Esophagus squamous epithelium (tissue), 4 donors: Measurements from ENCODE around the gene TMED1.

ENCODE experiments used
- CTCF ChIP-seq, 6 experiments: fragments of 450-650 bp in 4 of 6; fragments of 200-600 bp in 2 of 6; sonication (generic) in 2 of 6; IDR thresholded peaks; one replicate each; pipeline ENCODE4 v1.5.1; 2016 to 2019; ENCODE audit warnings: antibody characterized with exemption in 6 of 6, mild to moderate bottlenecking in 4 of 6, moderate library complexity in 4 of 6
- POLR2A ChIP-seq, 4 donors: fragments of 450-650 bp; IDR thresholded peaks; one replicate each; pipeline ENCODE4 v1.6.1; 2017; ENCODE audit warnings: antibody characterized with exemption in 4 of 4, mild to moderate bottlenecking in 4 of 4, moderate library complexity in 3 of 4

GRCh38 chr19:10815969-10816644 is 19.9 kb downstream of the TMED1 start:
- TF ChIP-seq POLR2A (IDR thresholded peaks at IDR 0.05) (no peak), CTCF (IDR thresholded peaks at IDR 0.05) (no peak)
